HUES6 (cell line): Measurements from ENCODE around the gene CCDC178.

ENCODE experiments used
- H3K27ac ChIP-seq: 2 replicates; pipeline ENCODE4 v1.7.0; 2013; ENCODE audit warnings: low read depth, mild to moderate bottlenecking, low read length, inconsistent platforms
- H3K27me3 ChIP-seq: 2 replicates; pipeline ENCODE4 v1.6.1; 2013; ENCODE audit warnings: low read length; ENCODE audit not compliant: control insufficient read depth, insufficient read depth
- H3K36me3 ChIP-seq: 2 replicates; pipeline ENCODE4 v1.6.1; 2013; ENCODE audit warnings: low read length; ENCODE audit not compliant: control insufficient read depth, insufficient read depth
- H3K4me1 ChIP-seq: 2 replicates; pipeline ENCODE4 v1.6.1; 2013; ENCODE audit warnings: low read length; ENCODE audit not compliant: control insufficient read depth, insufficient read depth
- H3K4me3 ChIP-seq: 2 replicates; pipeline ENCODE4 v1.5.1; 2013; ENCODE audit warnings: low read depth, low read length
- H3K9ac ChIP-seq: one replicate; pipeline ENCODE4 v1.6.1; 2013; ENCODE audit warnings: mild to moderate bottlenecking, low read length
- H3K9me3 ChIP-seq: 2 replicates; pipeline ENCODE4 v1.6.1; 2013; ENCODE audit warnings: low read depth, low read length; ENCODE audit not compliant: control insufficient read depth, insufficient read depth

CCDC178 gene

DNA sequence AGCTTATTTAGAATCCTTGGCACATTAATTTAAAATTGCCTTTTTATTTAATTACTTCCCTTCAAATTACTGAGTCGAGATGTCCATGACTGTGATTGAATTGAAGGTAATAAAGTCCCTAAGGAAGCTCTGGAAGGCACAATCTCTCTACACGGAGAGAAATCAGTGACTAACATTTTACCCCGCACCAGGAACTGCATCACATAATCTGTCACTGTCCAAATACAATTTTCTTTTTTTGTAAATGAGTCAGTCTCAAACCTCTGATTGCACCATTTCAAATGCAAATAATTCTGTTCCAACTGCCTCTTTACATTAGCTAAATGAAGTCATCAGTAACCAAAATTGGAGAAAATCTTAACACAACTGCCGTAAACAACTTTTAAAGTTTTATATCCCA is 311.9 kb downstream of the CCDC178 start:
- Histone ChIP-seq H3K9ac (no peak overlapping the region), H3K4me3 (no peak overlapping the region), H3K9me3 (no peaks in the 10 kb centered on the region), H3K27ac (no peak overlapping the region), H3K27me3 (no peaks in the 10 kb centered on the region), H3K4me1 (no peaks in the 10 kb centered on the region), H3K36me3 (no peaks in the 10 kb centered on the region)

DNA sequence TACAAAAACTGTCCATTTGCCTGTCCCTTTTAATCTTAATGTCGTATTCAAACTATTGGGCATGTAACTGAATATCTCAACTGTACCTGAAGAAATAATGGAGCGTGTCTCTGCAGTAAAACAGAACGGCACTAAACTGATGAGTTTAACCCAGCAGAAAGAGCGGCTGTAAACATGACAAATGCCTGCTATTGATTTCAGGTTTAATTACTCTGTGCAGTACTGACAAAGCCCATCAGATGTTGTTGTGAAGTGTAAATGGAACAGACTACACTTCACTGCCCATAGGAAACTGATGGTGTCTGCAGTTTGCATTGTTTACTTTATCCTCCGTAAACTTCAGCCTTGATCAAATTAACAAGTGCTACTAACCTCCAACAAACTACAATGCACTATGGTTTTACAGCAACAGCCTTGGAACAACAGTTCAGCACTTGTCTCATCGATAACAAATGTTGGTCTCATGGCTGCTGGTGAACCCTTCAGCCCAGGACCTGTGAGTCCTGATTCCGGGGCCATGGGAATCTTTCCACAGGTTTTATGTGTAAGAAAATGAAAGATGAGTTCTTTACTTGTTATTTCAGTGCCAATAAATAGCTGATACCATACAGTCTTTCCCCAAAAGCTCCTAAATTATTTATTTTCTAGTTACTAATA is 316.5 kb downstream of the CCDC178 start:
- no peak overlapping the region for H3K4me3 ChIP-seq
- no peaks in the 10 kb centered on the region for H3K9me3 ChIP-seq
- no peaks in the 10 kb centered on the region for H3K4me1 ChIP-seq
- H3K27me3 ChIP-seq: no peaks in the 10 kb centered on the region
- no peak overlapping the region for H3K27ac ChIP-seq
- no peaks in the 10 kb centered on the region for H3K36me3 ChIP-seq
- no peak overlapping the region for H3K9ac ChIP-seq

DNA sequence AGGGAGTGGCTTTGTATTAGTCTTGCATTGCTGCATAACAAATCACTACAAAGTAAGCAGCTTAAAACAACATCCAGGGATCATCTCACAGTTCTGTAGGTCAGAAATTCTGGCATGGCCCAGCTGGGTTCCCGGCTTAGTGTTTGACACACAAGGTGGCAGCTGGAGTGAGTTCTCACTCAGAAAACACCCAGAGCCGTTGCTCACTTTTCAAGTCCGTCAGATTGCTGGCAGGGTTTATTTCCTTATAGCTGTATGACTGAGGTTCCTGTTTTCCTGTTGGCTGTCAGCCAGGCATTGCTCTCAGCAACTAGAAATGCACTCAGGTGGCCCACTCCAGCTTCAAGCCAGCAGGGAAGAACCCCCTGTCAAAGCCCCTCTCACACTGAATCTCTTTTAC is 324.1 kb downstream of the CCDC178 start:
- Histone ChIP-seq H3K9me3 (no peaks in the 10 kb centered on the region), H3K27me3 (no peaks in the 10 kb centered on the region), H3K4me1 (no peaks in the 10 kb centered on the region), H3K4me3 (no peak overlapping the region), H3K9ac (no peak overlapping the region), H3K27ac (no peak overlapping the region), H3K36me3 (no peaks in the 10 kb centered on the region)

DNA sequence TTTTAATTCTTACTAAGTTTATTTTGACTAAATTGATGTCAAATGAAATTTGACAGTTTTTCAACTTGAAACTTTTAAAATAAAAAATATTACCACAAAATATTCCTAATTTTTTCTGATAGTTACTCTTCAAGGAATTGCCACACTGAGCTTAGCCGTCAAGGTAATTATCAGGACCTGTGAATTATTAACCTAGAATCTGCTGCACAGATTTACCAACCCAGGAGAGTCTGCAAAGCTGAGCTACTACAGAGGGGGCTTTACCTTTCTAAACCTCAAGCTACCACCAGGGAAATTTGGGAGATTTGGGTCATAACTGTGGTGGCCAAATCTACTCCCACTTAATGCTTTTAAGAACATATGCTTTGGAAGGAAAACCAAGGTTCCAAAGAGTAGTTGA is 324.6 kb downstream of the CCDC178 start:
- H3K27ac ChIP-seq: no peak overlapping the region

DNA sequence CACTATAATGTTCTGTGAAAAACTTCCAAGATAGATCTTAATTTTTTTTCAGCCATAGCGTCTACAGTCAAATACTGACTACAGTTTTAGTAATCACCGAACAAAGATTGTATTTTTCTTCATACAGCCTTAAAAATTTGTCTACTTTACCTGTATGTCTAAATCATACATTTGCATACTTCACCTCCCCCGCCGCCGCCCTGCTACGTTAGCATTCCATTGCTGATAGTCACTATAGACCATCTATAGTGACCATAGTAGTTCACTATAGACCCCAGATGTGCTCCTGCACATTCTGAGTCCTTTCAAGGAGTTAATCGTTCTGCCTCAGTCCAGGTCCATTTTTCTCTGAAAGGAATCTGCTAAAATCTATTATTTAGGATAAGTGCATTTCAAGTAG is 325.0 kb downstream of the CCDC178 start:
- Histone ChIP-seq H3K4me1 (no peaks in the 10 kb centered on the region), H3K9me3 (no peaks in the 10 kb centered on the region), H3K4me3 (no peak overlapping the region), H3K27ac (no peak overlapping the region), H3K9ac (no peak overlapping the region), H3K27me3 (no peaks in the 10 kb centered on the region), H3K36me3 (no peaks in the 10 kb centered on the region)

More for the DNA sequence above, 324.6 kb downstream of the CCDC178 start:
- no peaks in the 10 kb centered on the region for H3K36me3 ChIP-seq
- H3K4me1 ChIP-seq: no peaks in the 10 kb centered on the region
- no peaks in the 10 kb centered on the region for H3K27me3 ChIP-seq
- H3K9ac ChIP-seq: no peak overlapping the region
- H3K4me3 ChIP-seq: no peak overlapping the region
- no peaks in the 10 kb centered on the region for H3K9me3 ChIP-seq

DNA sequence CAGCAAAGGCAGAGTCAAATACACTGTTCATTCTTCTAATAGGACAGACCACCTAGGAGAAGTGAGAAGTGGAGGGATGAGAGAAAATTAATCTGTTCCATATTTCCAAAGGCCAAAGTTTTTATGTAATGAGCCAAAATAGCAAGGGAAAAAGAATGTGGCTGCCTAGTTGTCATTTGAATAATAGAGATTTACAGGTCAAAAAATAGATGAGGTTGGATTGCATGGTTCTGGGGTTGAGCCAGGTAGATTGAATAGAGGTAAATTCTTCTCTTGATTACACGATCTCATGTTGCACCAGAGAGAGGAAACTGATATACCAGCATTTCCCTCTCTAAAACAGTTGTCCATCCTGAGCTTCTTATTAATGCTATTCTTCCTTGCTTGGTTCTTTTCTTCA is 325.8 kb downstream of the CCDC178 start:
- Histone ChIP-seq H3K9ac (no peak overlapping the region), H3K9me3 (no peaks in the 10 kb centered on the region), H3K27ac (no peak overlapping the region), H3K36me3 (no peaks in the 10 kb centered on the region), H3K27me3 (no peaks in the 10 kb centered on the region), H3K4me3 (no peak overlapping the region), H3K4me1 (no peaks in the 10 kb centered on the region)

DNA sequence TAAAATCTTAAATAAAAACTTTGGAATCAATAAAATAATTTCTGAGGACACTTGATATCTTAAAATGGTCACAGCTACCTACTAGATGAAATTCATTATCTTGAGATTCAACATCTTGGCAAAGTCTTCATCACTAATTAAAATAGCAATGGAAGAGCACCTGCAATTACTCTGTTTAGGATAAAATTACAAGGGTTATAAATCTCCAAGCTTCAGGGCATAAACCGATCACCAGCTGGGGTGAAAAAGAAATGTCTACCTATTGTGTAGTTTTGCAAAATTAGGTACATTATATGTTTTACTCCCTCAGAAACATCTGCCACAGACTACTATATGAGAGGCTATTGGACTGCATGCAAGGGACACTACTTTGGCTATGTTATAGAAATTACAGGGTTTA is 327.1 kb downstream of the CCDC178 start:
- no peak overlapping the region for H3K9ac ChIP-seq
- H3K36me3 ChIP-seq: no peaks in the 10 kb centered on the region
- no peaks in the 10 kb centered on the region for H3K4me1 ChIP-seq
- no peaks in the 10 kb centered on the region for H3K27me3 ChIP-seq
- no peak overlapping the region for H3K4me3 ChIP-seq
- H3K27ac ChIP-seq: no peak overlapping the region
- no peaks in the 10 kb centered on the region for H3K9me3 ChIP-seq

DNA sequence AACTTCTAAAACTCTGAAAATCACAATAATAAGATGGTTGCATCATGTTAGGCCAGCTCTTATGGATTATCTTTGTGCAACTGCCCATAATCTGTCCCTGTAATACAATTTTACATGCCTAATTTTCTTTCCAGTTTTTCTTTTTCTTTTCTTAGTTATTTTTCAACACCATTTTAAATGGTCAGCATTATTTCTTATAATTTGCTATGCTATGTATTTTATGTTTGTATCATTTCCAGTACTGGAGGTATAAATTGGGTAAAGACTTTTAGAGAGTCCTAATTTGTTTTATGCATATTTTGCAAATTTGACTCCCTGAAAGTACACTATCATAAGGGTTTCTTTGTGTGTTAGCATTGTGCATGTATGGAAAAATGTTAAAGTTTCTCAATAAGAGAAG is 333.0 kb downstream of the CCDC178 start:
- H3K27me3 ChIP-seq: no peaks in the 10 kb centered on the region
- H3K27ac ChIP-seq: no peak overlapping the region
- H3K36me3 ChIP-seq: no peaks in the 10 kb centered on the region
- no peaks in the 10 kb centered on the region for H3K9me3 ChIP-seq
- no peaks in the 10 kb centered on the region for H3K4me1 ChIP-seq
- no peak overlapping the region for H3K4me3 ChIP-seq
- H3K9ac ChIP-seq: no peak overlapping the region

DNA sequence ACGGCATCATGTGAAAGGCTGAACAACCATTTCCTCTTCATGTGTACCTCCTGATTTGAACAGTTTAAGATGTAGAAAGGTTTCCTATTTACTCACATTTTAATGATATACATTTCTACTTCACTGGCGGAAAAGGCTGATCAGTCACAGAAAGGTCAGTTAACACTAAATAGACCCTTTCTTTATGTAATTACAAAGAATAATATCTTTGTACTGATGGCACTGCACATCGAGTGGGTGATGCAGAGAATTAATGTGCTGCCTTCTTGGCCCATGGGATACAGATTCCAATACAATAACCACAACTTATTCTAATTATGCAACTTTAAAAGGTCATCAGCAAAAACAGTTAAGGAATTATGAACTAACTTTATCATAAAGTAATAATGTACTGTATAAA is 339.2 kb downstream of the CCDC178 start:
- Histone ChIP-seq H3K27me3 (no peaks in the 10 kb centered on the region), H3K9me3 (no peaks in the 10 kb centered on the region), H3K4me1 (no peaks in the 10 kb centered on the region), H3K4me3 (no peak overlapping the region), H3K27ac (no peak overlapping the region), H3K36me3 (no peaks in the 10 kb centered on the region), H3K9ac (no peak overlapping the region)

DNA sequence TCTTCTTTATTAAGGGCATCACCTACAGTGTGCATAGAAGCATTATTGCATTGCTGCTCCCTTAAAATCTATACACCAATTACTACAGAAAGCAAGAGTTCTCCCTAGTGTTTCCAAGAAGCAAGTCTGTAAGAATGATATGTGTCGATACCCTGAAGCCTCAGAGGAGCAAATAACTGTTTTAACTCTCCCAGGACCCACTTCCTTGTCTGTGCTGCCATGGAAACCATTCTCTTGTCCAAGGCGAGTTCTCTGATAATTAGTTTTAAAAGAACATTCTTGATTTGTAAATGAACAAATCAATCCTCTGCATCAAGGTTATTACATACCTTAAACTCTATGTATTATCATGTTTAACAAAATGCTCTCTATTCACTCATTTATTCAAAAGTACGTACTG is 340.9 kb downstream of the CCDC178 start:
- H3K9me3 ChIP-seq: no peaks in the 10 kb centered on the region
- H3K4me3 ChIP-seq: no peak overlapping the region
- no peaks in the 10 kb centered on the region for H3K4me1 ChIP-seq
- H3K9ac ChIP-seq: no peak overlapping the region
- no peak overlapping the region for H3K27ac ChIP-seq
- no peaks in the 10 kb centered on the region for H3K27me3 ChIP-seq
- no peaks in the 10 kb centered on the region for H3K36me3 ChIP-seq

DNA sequence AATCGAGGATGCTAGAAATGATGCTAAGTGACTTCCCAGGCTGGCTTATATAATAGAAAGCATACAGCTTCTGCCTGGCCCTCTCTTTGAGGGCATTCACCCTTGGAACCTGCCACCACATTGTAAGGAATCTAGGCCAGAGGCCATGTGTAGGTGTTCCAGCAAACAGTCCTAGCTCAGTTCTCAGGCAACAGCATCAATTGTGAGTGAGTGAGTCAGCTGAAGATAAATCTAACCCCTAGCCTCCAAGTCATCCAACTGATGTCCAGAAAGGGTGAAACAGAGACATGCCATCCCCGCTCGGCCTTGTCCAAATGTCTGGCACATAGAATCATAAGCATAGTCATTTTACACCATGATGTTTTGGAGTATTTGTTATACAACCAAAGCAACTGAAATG is 343.4 kb downstream of the CCDC178 start:
- Histone ChIP-seq H3K27me3 (no peaks in the 10 kb centered on the region), H3K9me3 (no peaks in the 10 kb centered on the region), H3K4me3 (no peak overlapping the region), H3K9ac (no peak overlapping the region), H3K36me3 (no peaks in the 10 kb centered on the region), H3K27ac (no peak overlapping the region), H3K4me1 (no peaks in the 10 kb centered on the region)

DNA sequence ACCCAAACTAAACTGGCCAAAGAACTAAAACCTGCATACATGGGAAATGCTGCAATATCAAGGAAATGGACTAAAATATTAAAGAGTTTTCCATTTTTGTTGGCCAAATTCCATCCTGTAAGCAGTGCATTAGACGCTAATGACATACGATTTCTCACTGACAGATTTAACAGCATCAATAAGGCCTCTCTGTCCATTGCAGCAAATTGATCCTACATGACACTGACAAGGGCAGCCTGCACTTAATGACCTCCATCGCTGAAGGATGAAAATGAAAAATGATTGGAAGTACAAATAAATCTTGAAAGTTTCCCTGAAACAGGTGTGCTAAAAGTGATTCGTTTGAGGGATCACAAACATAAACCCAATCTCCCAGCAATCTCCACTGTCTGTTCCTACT is 350.1 kb downstream of the CCDC178 start:
- Histone ChIP-seq H3K36me3 (no peaks in the 10 kb centered on the region), H3K27ac (no peak overlapping the region), H3K9ac (no peak overlapping the region), H3K27me3 (no peaks in the 10 kb centered on the region), H3K9me3 (no peaks in the 10 kb centered on the region), H3K4me3 (no peak overlapping the region), H3K4me1 (no peaks in the 10 kb centered on the region)
